Astrocyte of the cerebellum (primary cell): ENCODE results near the gene TP53I3.
A peak's percentile ranks its signal among the peaks of the same experiment; 100 is the strongest.

Source experiments
- DNase-seq: peaks from one replicate; pipeline ENCODE4 v3.0.0-alpha.2; 2011; ENCODE audit warnings: low read depth
- H3K4me3 ChIP-seq: 2 replicates; pipeline ENCODE4 v1.5.1; 2011; ENCODE audit warnings: mild to moderate bottlenecking, low read depth, low read length, moderate library complexity
- CTCF ChIP-seq: IDR thresholded peaks from 2 replicates; pipeline ENCODE4 v1.5.1; 2012; ENCODE audit warnings: low read length, low read depth, moderate library complexity, mild to moderate bottlenecking; ENCODE audit errors: missing control alignments
- in situ Hi-C: cut with HindIII; loops from 2 replicates; pipeline ENCODE4 v1.10.0; 2017; ENCODE audit warnings: low sequenced_read_pairs

TP53I3 gene

GRCh38 chr2:24076849-24077534, 7.6 kb downstream of the TP53I3 start:
- peak overlapping the region; percentile 98 for H3K4me3 ChIP-seq
- in situ Hi-C loops: no loop called here
- DNase-seq: no peak
- TF ChIP-seq CTCF: no peak

GRCh38 chr2:24075915-24076848, 8.5 kb downstream of the TP53I3 start, which contains the start of gene SF3B6:
Gene SF3B6 (minus strand): TSS chr2:24076326. CDS start chr2:24076229, 97 bp downstream.
- peak; percentile 97 for DNase-seq
- in situ Hi-C loops: no loop called here
- TF ChIP-seq CTCF: no peak
- H3K4me3 ChIP-seq: peak within 1 kb of the TSS; percentile 98

GRCh38 chr2:24075259-24075658, 9.4 kb downstream of the TP53I3 start:
- no peak for DNase-seq
- H3K4me3 ChIP-seq: peak overlapping the region; percentile 98
- TF ChIP-seq CTCF: no peak
- in situ Hi-C loops: no loop called here

- no peak for TF ChIP-seq CTCF
- no peak for DNase-seq
- no peak overlapping the region for H3K4me3 ChIP-seq
- in situ Hi-C loops: no loop called here
Observed at GRCh38 chr2:24073816-24074215, 10.8 kb downstream of the TP53I3 start.

GRCh38 chr2:24072259-24072658, 12.4 kb downstream of the TP53I3 start:
- DNase-seq: no peak
- in situ Hi-C loops: no loop called here
- no peak overlapping the region for H3K4me3 ChIP-seq
- TF ChIP-seq CTCF: no peak

- no peak for DNase-seq
- no peak for TF ChIP-seq CTCF
- H3K4me3 ChIP-seq: no peak overlapping the region
- in situ Hi-C loops: loop anchor here (5.0 kb wide), 1 partner anchor 238 kb away; no protein-coding TSS in a partner anchor
Observed at GRCh38 chr2:24065341-24065740, 19.3 kb downstream of the TP53I3 start.
